Lower leg skin (tissue), 3 donors: ENCODE data around the gene C6orf118.

Experiments
- CTCF ChIP-seq, 3 donors: fragments of 450-650 bp; IDR thresholded peaks; one replicate each; pipeline ENCODE4 v1.5.1; 2016; ENCODE audit warnings: antibody characterized with exemption in 3 of 3, mild to moderate bottlenecking in 3 of 3, moderate library complexity in 2 of 3
- POLR2A ChIP-seq, 2 donors: fragments of 450-650 bp; IDR thresholded peaks; one replicate each; pipeline ENCODE4 v1.6.1; 2016 to 2017; ENCODE audit warnings: antibody characterized with exemption in 2 of 2, mild to moderate bottlenecking in 1 of 2, moderate library complexity in 1 of 2

GRCh38 chr6:165300422-165300936, 8.9 kb downstream of the C6orf118 start:
- no peak for TF ChIP-seq CTCF (IDR thresholded peaks at IDR 0.05)
- no peak for TF ChIP-seq POLR2A (IDR thresholded peaks at IDR 0.05)
